H1 (cell line): ENCODE measurements around the gene ADAM30. TPM values are rescaled to one million over a fixed set of nuclear protein-coding genes. Genes with fewer than 3 reads are reported as not detected.

Experiments used
- CTCF ChIA-PET: fragments of 300-600 bp; sonication (Branson Sonifier 250); formaldehyde crosslinking; loops from one replicate; lab custom pipeline; 2021; ENCODE audit not compliant: partially characterized antibody; lab: Charles Lee
- POLR2A ChIA-PET: fragments of 300-600 bp; sonication (Branson Sonifier 250); formaldehyde crosslinking; loops from one replicate; lab custom pipeline; 2021; ENCODE audit warnings: inconsistent platforms; ENCODE audit not compliant: partially characterized antibody; lab: Charles Lee
- DNase-seq, 2 experiments: peaks; one replicate each; pipeline versions ENCODE4 v3.0.0 to v3.0.0-alpha.2; 2010 to 2022; ENCODE audit warnings: low spot score in 2 of 2, low read depth in 1 of 2, mixed read lengths in 1 of 2
- FAIRE-seq: peaks from 2 replicates; lab custom pipeline; 2011; peaks lifted over from hg19 to GRCh38; lab: Jason Lieb, UNC
- H2AFZ ChIP-seq: 2 replicates; pipeline ENCODE4 v1.8.1; 2012; ENCODE audit warnings: low read length, inconsistent platforms
- H2AK5ac ChIP-seq: 2 replicates; pipeline ENCODE4 v1.6.1; 2013; ENCODE audit warnings: low read depth, low read length
- H2BK120ac ChIP-seq: replicated peaks from 2 replicates; pipeline ENCODE3; 2013; ENCODE audit warnings: low read depth, low read length, inconsistent platforms
- H2BK12ac ChIP-seq: 2 replicates; pipeline ENCODE4 v1.6.1; 2013; ENCODE audit warnings: low read depth, low read length
- H2BK15ac ChIP-seq: 2 replicates; pipeline ENCODE4 v1.6.1; 2013; ENCODE audit warnings: low read length
- H2BK20ac ChIP-seq: 2 replicates; pipeline ENCODE4 v1.6.1; 2013; ENCODE audit warnings: low read length
- H2BK5ac ChIP-seq: 2 replicates; pipeline ENCODE4 v1.6.1; 2013; ENCODE audit warnings: low read depth, low read length
- H3K14ac ChIP-seq: 2 replicates; pipeline ENCODE4 v1.6.1; 2013; ENCODE audit warnings: inconsistent platforms; ENCODE audit not compliant: insufficient read length
- H3K18ac ChIP-seq: 2 replicates; pipeline ENCODE4 v1.6.1; 2013; ENCODE audit warnings: low read length; ENCODE audit errors: extremely low read depth
- H3K23ac ChIP-seq: 2 replicates; pipeline ENCODE4 v1.6.1; 2013; ENCODE audit warnings: inconsistent platforms; ENCODE audit not compliant: insufficient read length
- H3K23me2 ChIP-seq: 2 replicates; pipeline ENCODE4 v1.6.1; 2013; ENCODE audit warnings: low read depth, low read length
- H3K27ac ChIP-seq: 2 replicates; pipeline ENCODE4 v1.6.1; 2011; ENCODE audit warnings: low read depth, low read length, inconsistent platforms
- H3K27me3 ChIP-seq, 4 experiments: replicated peaks in 1 of 4; 1 replicate in 1 of 4; 2 replicates in 3 of 4; pipeline versions ENCODE4 v1.6.1 to v1.8.1; 2011 to 2013; ENCODE audit warnings: low read length in 3 of 4, mild to moderate bottlenecking in 3 of 4, inconsistent platforms in 2 of 4, mixed read lengths in 2 of 4, moderate library complexity in 1 of 4; ENCODE audit not compliant: control insufficient read depth in 3 of 4, insufficient read depth in 3 of 4; ENCODE audit errors: extremely low read depth in 1 of 4
- H3K36me3 ChIP-seq, 4 experiments: 2 replicates each; pipeline versions ENCODE4 v1.6.1 to v1.8.1; 2011 to 2013; ENCODE audit warnings: mild to moderate bottlenecking in 4 of 4, low read length in 3 of 4, moderate library complexity in 2 of 4, control low read depth in 1 of 4, inconsistent platforms in 1 of 4; ENCODE audit not compliant: insufficient read depth in 4 of 4, control insufficient read depth in 2 of 4
- H3K4ac ChIP-seq: replicated peaks from 2 replicates; pipeline ENCODE3; 2013; ENCODE audit warnings: low read length, low read depth, mixed read lengths, inconsistent platforms; ENCODE audit not compliant: insufficient read length
- H3K4me1 ChIP-seq, 4 experiments: replicated peaks in 1 of 4; 1 replicate in 1 of 4; 2 replicates in 3 of 4; pipeline versions ENCODE4 v1.6.1 to v1.8.1; 2011 to 2013; ENCODE audit warnings: low read length in 3 of 4, inconsistent platforms in 2 of 4, mixed read lengths in 1 of 4; ENCODE audit not compliant: insufficient read depth in 4 of 4, control insufficient read depth in 3 of 4
- H3K4me2 ChIP-seq, 2 experiments: 2 replicates each; pipeline versions ENCODE4 v1.6.1 to v1.8.1; 2011 to 2013; ENCODE audit warnings: low read depth in 2 of 2, low read length in 2 of 2, control low read depth in 1 of 2, inconsistent platforms in 1 of 2, mild to moderate bottlenecking in 1 of 2; ENCODE audit not compliant: insufficient read depth in 1 of 2
- H3K4me3 ChIP-seq, 4 experiments: fragments of 200-600, 300-600 bp in 1 of 4; sonication (generic), shearing (Covaris generic), sonication (Bioruptor Twin) in 1 of 4; 2 replicates each; pipeline versions ENCODE4 v1.5.1 to v1.8.1; 2011 to 2016; ENCODE audit warnings: low read length in 4 of 4, low read depth in 3 of 4, control low read depth in 2 of 4, inconsistent platforms in 2 of 4, mild to moderate bottlenecking in 2 of 4, mixed read lengths in 1 of 4, moderate library complexity in 1 of 4; ENCODE audit not compliant: insufficient read depth in 2 of 4; ENCODE audit errors: extremely low read depth in 1 of 4
- H3K56ac ChIP-seq: replicated peaks from 2 replicates; pipeline ENCODE3; 2013; ENCODE audit warnings: low read depth, mild to moderate bottlenecking, mixed read lengths, low read length, inconsistent platforms; ENCODE audit not compliant: insufficient read length
- H3K79me1 ChIP-seq: 2 replicates; pipeline ENCODE4 v1.6.1; 2013; ENCODE audit warnings: low read depth, low read length, control low read depth
- H3K79me2 ChIP-seq, 2 experiments: 2 replicates each; pipeline versions ENCODE4 v1.6.1 to v1.8.1; 2012 to 2013; ENCODE audit warnings: low read length in 2 of 2, mild to moderate bottlenecking in 2 of 2, inconsistent platforms in 1 of 2; ENCODE audit not compliant: insufficient read depth in 2 of 2, control insufficient read depth in 1 of 2
- H3K9ac ChIP-seq, 4 experiments: replicated peaks in 1 of 4; 1 replicate in 1 of 4; 2 replicates in 3 of 4; pipeline versions ENCODE4 v1.6.1 to v1.8.1; 2011 to 2013; ENCODE audit warnings: low read depth in 3 of 4, low read length in 3 of 4, control low read depth in 2 of 4, mild to moderate bottlenecking in 2 of 4, moderate library complexity in 2 of 4, inconsistent platforms in 1 of 4; ENCODE audit errors: extremely low read depth in 1 of 4
- H3K9me3 ChIP-seq, 2 experiments: 2 replicates each; pipeline versions ENCODE4 v1.6.1 to v1.8.1; 2012 to 2013; ENCODE audit warnings: mild to moderate bottlenecking in 2 of 2, moderate library complexity in 2 of 2, control low read depth in 1 of 2, inconsistent platforms in 1 of 2, low read depth in 1 of 2, low read length in 1 of 2, mixed read lengths in 1 of 2; ENCODE audit not compliant: insufficient read depth in 2 of 2
- H4K20me1 ChIP-seq, 2 experiments: replicated peaks in 1 of 2; 2 replicates each; pipeline versions ENCODE3 to v1.8.1; 2011 to 2013; ENCODE audit warnings: inconsistent platforms in 2 of 2, low read length in 2 of 2, mild to moderate bottlenecking in 1 of 2; ENCODE audit not compliant: insufficient read depth in 2 of 2, control insufficient read depth in 1 of 2
- H4K5ac ChIP-seq: 2 replicates; pipeline ENCODE4 v1.6.1; 2013; ENCODE audit warnings: low read length, low read depth, mixed read lengths, inconsistent platforms; ENCODE audit not compliant: insufficient read length
- H4K8ac ChIP-seq: 2 replicates; pipeline ENCODE4 v1.8.0; 2013; ENCODE audit warnings: mild to moderate bottlenecking, moderate library complexity, low read length, inconsistent platforms; ENCODE audit not compliant: insufficient read depth; ENCODE audit errors: extremely low read depth
- H4K91ac ChIP-seq: replicated peaks from 2 replicates; pipeline ENCODE3; 2013; ENCODE audit warnings: low read length, mixed read lengths, inconsistent platforms; ENCODE audit not compliant: insufficient read length
- BACH1 ChIP-seq: IDR thresholded peaks from 2 replicates; pipeline ENCODE4 v1.6.1; 2012; ENCODE audit warnings: low read length, improper control_type of control experiment
- CREB1 ChIP-seq: IDR thresholded peaks from 2 replicates; pipeline ENCODE4 v1.6.1; 2012; ENCODE audit warnings: inconsistent platforms
- GTF2F1 ChIP-seq: IDR thresholded peaks from 2 replicates; pipeline ENCODE4 v1.6.1; 2012; ENCODE audit warnings: low read depth, low read length, improper control_type of control experiment, borderline replicate concordance
- HDAC6 ChIP-seq: IDR thresholded peaks from one replicate; pipeline ENCODE4 v1.7.1; 2012; ENCODE audit warnings: low read depth, mild to moderate bottlenecking, inconsistent platforms, low read length, moderate library complexity
- NRF1 ChIP-seq: IDR thresholded peaks from 2 replicates; pipeline ENCODE4 v1.6.1; 2011; ENCODE audit warnings: mild to moderate bottlenecking, low read depth, low read length, improper control_type of control experiment
- RBBP5 ChIP-seq: IDR thresholded peaks from 2 replicates; pipeline ENCODE4 v1.7.1; 2012; ENCODE audit warnings: low read depth, mild to moderate bottlenecking, inconsistent platforms, low read length, moderate library complexity, borderline replicate concordance
- RXRA ChIP-seq: IDR thresholded peaks from 2 replicates; pipeline ENCODE4 v1.6.1; 2011; ENCODE audit warnings: low read depth, mild to moderate bottlenecking, low read length, moderate library complexity; ENCODE audit not compliant: insufficient read depth
- SP1 ChIP-seq: IDR thresholded peaks from 2 replicates; pipeline ENCODE4 v1.6.1; 2011; ENCODE audit warnings: low read depth, low read length
- SP2 ChIP-seq: IDR thresholded peaks from 2 replicates; pipeline ENCODE4 v1.6.1; 2012; ENCODE audit warnings: mild to moderate bottlenecking, low read length, inconsistent platforms
- TAF7 ChIP-seq: optimal IDR thresholded peaks from 2 replicates; pipeline ENCODE3; 2011; ENCODE audit warnings: low read depth, mild to moderate bottlenecking, inconsistent platforms, low read length, moderate library complexity, borderline replicate concordance
- WGBS, 2 experiments: shearing (Covaris generic) in 1 of 2; methylation state at CpG; one replicate each; pipeline versions ENCODE4 v1.1.6 to v1.1.7; 2013 to 2015; ENCODE audit warnings: low lambda C conversion rate in 2 of 2, mixed read lengths in 2 of 2, inconsistent platforms in 1 of 2, low coverage in 1 of 2, missing lambda C conversion rate in 1 of 2; ENCODE audit not compliant: insufficient replicate concordance in 2 of 2, insufficient coverage in 1 of 2, insufficient read length in 1 of 2; ENCODE audit errors: extremely low coverage in 1 of 2, missing lambda C conversion rate in 1 of 2; 5-methylcytosine and 5-hydroxymethylcytosine counted together
- polyA plus RNA-seq, 7 experiments: library from polyadenylated mRNA; depleted of rRNA in 3 of 7; stranded (reverse) in 5 of 7; unstranded in 2 of 7; fragments of >200 nt in 5 of 7; fragments of 200-250 nt in 2 of 7; gene quantifications; 1 replicate in 5 of 7; 2 replicates in 1 of 7; 4 replicates in 1 of 7; pipeline versions ENCODE4 v1.2.1 to v1.2.3, GENCODE V29; 2011 to 2013; ENCODE audit warnings: missing spikeins in 2 of 7, mixed read lengths in 2 of 7
- total RNA-seq: library from RNA; stranded (reverse); fragmentation: NEBNext Ultra II Directional; extraction: Animal tissue kit (Norgen Biotek cat#: 25700); gene quantifications from 2 replicates; pipeline ENCODE4 v1.2.1, GENCODE V29; 2021

The ADAM30 gene
- total and polyA plus RNA-seq, 2 of the 8 experiments (the other 6 are each of a cell fraction or from before 2014, with no cell fraction given): not detected

DNA sequence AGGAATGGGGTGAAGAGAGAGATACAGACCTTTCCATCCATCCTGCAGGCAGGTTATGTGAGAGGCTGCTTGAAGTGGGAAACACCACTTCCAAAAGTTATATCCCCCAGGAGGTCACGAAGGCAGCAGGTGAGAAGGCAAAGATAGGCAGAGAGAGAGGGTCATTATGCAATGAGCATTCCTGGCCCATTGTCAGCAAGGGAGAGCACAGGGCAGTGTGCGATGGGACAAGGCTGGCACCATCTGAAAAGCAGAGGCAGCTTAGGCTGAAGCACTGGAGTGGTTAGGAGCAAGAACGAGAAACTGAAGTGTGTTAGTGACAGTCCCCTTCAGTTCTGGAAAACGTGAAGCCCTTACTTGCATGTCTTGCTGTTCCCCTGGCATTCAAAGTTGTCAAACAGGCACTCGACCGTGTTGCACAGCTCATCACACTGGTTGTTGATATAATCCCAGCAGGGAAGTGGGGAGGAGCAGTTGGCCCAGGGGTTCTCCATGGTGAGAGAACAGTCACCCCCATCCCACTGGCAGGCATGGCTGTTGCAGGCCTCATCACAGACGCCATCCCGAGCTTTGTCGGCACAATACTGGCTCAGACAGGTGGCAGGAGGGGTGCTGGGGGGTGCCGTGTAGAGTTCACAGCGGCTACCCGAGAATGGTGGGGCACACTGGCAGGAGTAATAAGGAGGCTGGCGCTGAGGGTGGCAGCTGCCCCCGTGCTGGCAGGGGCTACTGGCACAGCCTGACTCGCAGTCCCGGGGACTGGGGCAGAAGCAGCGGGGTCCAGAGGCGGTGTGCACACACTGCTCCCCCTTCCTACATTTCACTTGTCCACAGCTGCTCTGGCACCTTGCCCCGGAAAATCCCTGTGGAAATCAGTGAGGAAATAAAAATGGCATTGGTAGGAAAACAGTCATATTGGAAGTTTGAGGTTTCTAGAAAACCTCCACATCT, 28.9 kb upstream of the ADAM30 start:
- no peak overlapping the region for H4K91ac ChIP-seq
- no peak overlapping the region for H3K4ac ChIP-seq
- H4K5ac ChIP-seq: no peak overlapping the region
- H3K4me1 ChIP-seq: no peaks in the 10 kb centered on the region
- no peak overlapping the region for H4K8ac ChIP-seq
- no peak overlapping the region for H3K4me3 ChIP-seq
- no peak overlapping the region for H3K23ac ChIP-seq
- no peak overlapping the region for H2BK15ac ChIP-seq
- no peaks in the 10 kb centered on the region for H3K9me3 ChIP-seq
- H4K20me1 ChIP-seq: peaks cover 0 to 7% of the 10 kb centered on the region in 2 experiments
- no peak overlapping the region for H2BK12ac ChIP-seq
- CTCF ChIA-PET: interaction anchor here (1.3 to 2.4 kb wide), 3 partner anchors 23 to 55 kb away, joined by 3 to 8 read pairs (median 8); no protein-coding TSS in a partner anchor
- POLR2A ChIA-PET: interaction anchor here (0.8 kb wide), 1 partner anchor 11 kb away, joined by 3 read pairs; no protein-coding TSS in a partner anchor
- no peak overlapping the region for H2BK120ac ChIP-seq
- no peak for DNase-seq
- H3K4me2 ChIP-seq: no peak overlapping the region
- no peak for FAIRE-seq
- no peak overlapping the region for H2AFZ ChIP-seq
- no peak overlapping the region for H3K9ac ChIP-seq
- no peak overlapping the region for H3K18ac ChIP-seq
- no peaks in the 10 kb centered on the region for H3K79me2 ChIP-seq
- H3K56ac ChIP-seq: no peak overlapping the region
- 89% methylated on average over 19 of the region's 19 CpGs; no CpG with 5 or more reads in 1 of the 2 experiments for WGBS, 2 experiments
- no peaks in the 10 kb centered on the region for H3K23me2 ChIP-seq
- H3K27me3 ChIP-seq: no peaks in the 10 kb centered on the region
- no peak overlapping the region for H2AK5ac ChIP-seq
- no peak overlapping the region for H3K27ac ChIP-seq
- peaks cover 6 to 22% (median 15%) of the 10 kb centered on the region in 4 experiments for H3K36me3 ChIP-seq
- no peak overlapping the region for H2BK20ac ChIP-seq
- no peak overlapping the region for H2BK5ac ChIP-seq
- no peak overlapping the region for H3K14ac ChIP-seq
- no peaks in the 10 kb centered on the region for H3K79me1 ChIP-seq
- TF ChIP-seq SP2: no peak
- TF ChIP-seq RBBP5: no peak
- TF ChIP-seq HDAC6: no peak
- no peak for TF ChIP-seq NRF1
- no peak for TF ChIP-seq BACH1
- no peak for TF ChIP-seq CREB1
- TF ChIP-seq TAF7: no peak
- TF ChIP-seq SP1: no peak
- TF ChIP-seq RXRA: no peak
- TF ChIP-seq GTF2F1: no peak
